Ovary (tissue), 10 donors: ENCODE results near the gene AP3M1. TPM values are rescaled to one million over a fixed set of nuclear protein-coding genes. Genes with fewer than 3 reads are reported as not detected.

Experiments
- DNase-seq, 5 donors: peaks; one replicate each; pipeline ENCODE4 v3.0.0-alpha.2; 2019 to 2020
- H3K27ac ChIP-seq, 2 donors: fragments of 200-600 bp; one replicate each; pipeline versions ENCODE4 v1.5.1 to v1.8.0; 2019 to 2022
- H3K27me3 ChIP-seq: fragments of 200-600 bp; one replicate; pipeline ENCODE4 v1.8.0; 2022
- H3K36me3 ChIP-seq: fragments of 200-600 bp; sonication (generic); one replicate; pipeline ENCODE4 v1.5.1; 2019
- H3K4me1 ChIP-seq: one replicate; pipeline ENCODE4 v1.8.1; 2013; ENCODE audit warnings: mild to moderate bottlenecking, moderate library complexity; ENCODE audit not compliant: insufficient read depth
- H3K4me3 ChIP-seq: fragments of 200-600 bp; sonication (generic); one replicate; pipeline ENCODE4 v1.5.1; 2017
- H3K9me3 ChIP-seq, 2 donors: fragments of 200-600 bp in 1 of 2; sonication (generic) in 1 of 2; one replicate each; pipeline versions ENCODE4 v1.5.1 to v1.8.1; 2013 to 2019; ENCODE audit warnings: mild to moderate bottlenecking in 1 of 2, moderate library complexity in 1 of 2
- CTCF ChIP-seq, 3 donors: fragments of 450-650 bp in 2 of 3; fragments of 200-600 bp in 1 of 3; IDR thresholded peaks; one replicate each; pipeline versions ENCODE4 v1.5.1 to v1.8.0; 2016 to 2022; ENCODE audit warnings: antibody characterized with exemption in 3 of 3, mild to moderate bottlenecking in 1 of 3
- EP300 ChIP-seq: sonication (generic); formaldehyde crosslinking; IDR thresholded peaks from one replicate; pipeline ENCODE4 v1.6.1; 2017; ENCODE audit warnings: antibody characterized with exemption
- POLR2A ChIP-seq: fragments of 450-650 bp; IDR thresholded peaks from one replicate; pipeline ENCODE4 v1.6.1; 2017; ENCODE audit warnings: antibody characterized with exemption, mild to moderate bottlenecking, moderate library complexity
- WGBS, 3 donors: extraction: QIAGEN DNeasy Blood & Tissue Kit in 1 of 3; methylation state at CpG; one replicate each; pipeline versions ENCODE4 v1.1.5 to v1.1.7; 2013 to 2017; 5-methylcytosine and 5-hydroxymethylcytosine counted together
- intact Hi-C, 4 donors: fragments of 100-400 bp; cut with DNase I; formaldehyde crosslinking; loops; one replicate each; pipeline versions ENCODE4 v1.11.0 to v1.15.1; 2022 to 2023
- long read RNA-seq, 3 donors: library from polyadenylated mRNA in 2 of 3; unstranded in 2 of 3; transcript quantifications; one replicate each; pipeline ENCODE4 v2.0.0 and lab custom pipeline, GENCODE V29; 2021 to 2026
- polyA plus RNA-seq, 2 donors: library from polyadenylated mRNA; stranded (reverse); fragments of 200-250 nt in 1 of 2; fragments of 350-450 nt in 1 of 2; fragmentation: Illumina TruSeq in 1 of 2; extraction: RNeasy Lipid Tissue Mini Kit (QIAGEN cat#74804) in 1 of 2; gene quantifications; one replicate each; pipeline ENCODE4 v1.2.3, GENCODE V29; 2013 to 2014
- total RNA-seq, 7 donors: library from RNA; depleted of rRNA in 2 of 7; stranded (reverse); fragments of >200 nt in 2 of 7; fragmentation: NEBNext Ultra II Directional in 3 of 7; extraction: Animal tissue kit (Norgen Biotek cat#: 25700) in 3 of 7; gene quantifications; one replicate each; pipeline versions ENCODE4 v1.1.0 to v1.2.4, GENCODE V29; 2016 to 2023
- donor health status: DM: no; HTN: no; CAD: no; lungs with moderate emphysema.
- donor health status: DM: no; HTN: no; CAD: no.
- donor health status: Bipolar disorder and iron deficiency.
- donor health status: DM: yes; HTN: yes; CAD: no.
- donor health status: DM: no; HTN: no; CAD: no.
- donor health status: DM: yes; HTN: yes; CAD: no.

AP3M1 gene
- 10 to 100 TPM; 17.6 to 37.9 (median 29.6) TPM for total RNA-seq
- polyA plus RNA-seq: 10 to 100 TPM; 12.0 to 37.6 TPM
- long read RNA-seq, donor 1, full-length matches to known transcripts: 16 of 22 reads
- long read RNA-seq, donor 1, partial matches to known transcripts: 1 of 22 reads
- long read RNA-seq, donor 1, other reads (novel, unspliced or antisense): 5 of 22 reads
- long read RNA-seq, donor 2, full-length matches to known transcripts: 25 of 75 reads
- long read RNA-seq, donor 2, partial matches to known transcripts: 21 of 75 reads
- long read RNA-seq, donor 2, other reads (novel, unspliced or antisense): 29 of 75 reads
- long read RNA-seq, donor 3, full-length matches to known transcripts: 55 of 67 reads
- long read RNA-seq, donor 3, partial matches to known transcripts: 1 of 67 reads
- long read RNA-seq, donor 3, other reads (novel, unspliced or antisense): 11 of 67 reads

GRCh38 chr10:74150204-74150989 lies at the start of gene AP3M1:
Gene AP3M1, minus strand, starts transcription at chr10:74150828. Its CDS starts 12,449 bp downstream, at chr10:74138379.
- H3K4me3 ChIP-seq: peak within 1 kb of the TSS; percentile 93
- 0% methylated on average over 31 to 32 of the region's 32 CpGs for WGBS, 3 donors
- peaks cover 2% of the 10 kb centered on the region for H3K4me1 ChIP-seq
- H3K9me3 ChIP-seq: no peaks in the 10 kb centered on the region
- H3K27me3 ChIP-seq: no peaks in the 10 kb centered on the region
- TF ChIP-seq CTCF (IDR thresholded peaks at IDR 0.05): no peak
- peak; percentile 24 for TF ChIP-seq POLR2A
- no peak for TF ChIP-seq EP300
- no peaks in the 10 kb centered on the region for H3K36me3 ChIP-seq
- DNase-seq: peak; percentile 83 to 86 (median 85)
- intact Hi-C loops: loop anchor here in 1 of 4 donors (5.0 kb wide), 1 partner anchor 677 kb away; the partner anchor contains the start of gene KAT6B
- peak within 1 kb of the TSS; percentile 53 to 86 for H3K27ac ChIP-seq

GRCh38 chr10:74199315-74199714 lies 48.7 kb upstream of the AP3M1 start:
- DNase-seq: no peak
- H3K36me3 ChIP-seq: no peaks in the 10 kb centered on the region
- intact Hi-C loops: no loop called here
- TF ChIP-seq EP300 (no peak), CTCF (IDR thresholded peaks at IDR 0.05) (no peak), POLR2A (no peak)
- H3K9me3 ChIP-seq: no peaks in the 10 kb centered on the region
- no peak overlapping the region for H3K4me3 ChIP-seq
- no peaks in the 10 kb centered on the region for H3K27me3 ChIP-seq
- 98 to 99% (median 98%) methylated on average over 4 of the region's 4 CpGs for WGBS, 3 donors
- no peak overlapping the region for H3K27ac ChIP-seq
- H3K4me1 ChIP-seq: no peaks in the 10 kb centered on the region

- 55 to 77% (median 64%) methylated on average over 3 of the region's 3 CpGs for WGBS, 3 donors
- intact Hi-C loops: no loop called here
- TF ChIP-seq EP300: no peak
- TF ChIP-seq POLR2A: no peak
- TF ChIP-seq CTCF (IDR thresholded peaks at IDR 0.05): no peak
Observed at GRCh38 chr10:74194999-74195398, 44.4 kb upstream of the AP3M1 start.

GRCh38 chr10:74194545-74194944 lies 43.9 kb upstream of the AP3M1 start:
- no peak for DNase-seq
- H3K9me3 ChIP-seq: no peaks in the 10 kb centered on the region
- H3K4me3 ChIP-seq: no peak overlapping the region
- H3K36me3 ChIP-seq: no peaks in the 10 kb centered on the region
- H3K27ac ChIP-seq: no peak overlapping the region
- 81 to 92% (median 86%) methylated on average over 3 of the region's 3 CpGs for WGBS, 3 donors
- no peak for TF ChIP-seq POLR2A
- H3K27me3 ChIP-seq: no peaks in the 10 kb centered on the region
- H3K4me1 ChIP-seq: no peaks in the 10 kb centered on the region
- intact Hi-C loops: no loop called here

More at GRCh38 chr10:74194999-74195398, 44.4 kb upstream of the AP3M1 start:
- no peaks in the 10 kb centered on the region for H3K9me3 ChIP-seq
- H3K27ac ChIP-seq: no peak overlapping the region
- no peaks in the 10 kb centered on the region for H3K36me3 ChIP-seq
- no peak overlapping the region for H3K4me3 ChIP-seq
- no peaks in the 10 kb centered on the region for H3K4me1 ChIP-seq
- H3K27me3 ChIP-seq: no peaks in the 10 kb centered on the region
- DNase-seq: no peak
